ENCODE results near the gene CAMK2B. TPM values are rescaled to one million over a fixed set of nuclear protein-coding genes. Genes with fewer than 3 reads are reported as not detected.
"Not testable (repeated sequence)": the region's sequence is repeated elsewhere in the genome, so short reads cannot be mapped to it uniquely, and the experiment has no call there.

CAMK2B gene
- total RNA-seq, 1 donor from 2014 or later: 0.58 TPM

DNA sequence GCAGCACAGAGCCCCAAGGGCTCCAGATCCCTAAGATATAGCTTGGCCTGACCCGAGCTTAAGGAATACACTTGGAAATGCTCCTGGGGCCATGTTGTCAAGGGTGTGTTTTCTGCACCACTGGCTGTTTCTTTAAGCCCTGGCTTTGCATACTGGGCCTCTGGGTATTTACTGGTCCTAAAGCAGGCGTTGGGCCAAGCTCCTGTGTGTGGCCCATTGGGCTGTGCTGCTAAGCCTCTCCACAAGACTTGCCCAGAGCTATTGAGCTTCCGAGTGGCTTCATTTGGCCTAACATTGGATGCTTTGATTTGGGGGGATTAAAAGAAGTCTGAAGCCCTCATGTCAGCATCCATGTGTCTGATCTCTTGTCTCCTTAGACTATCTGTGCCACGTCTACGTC lies 119.4 kb downstream of the CAMK2B start:
- TF ChIP-seq CTCF (IDR thresholded peaks at IDR 0.05): no peak
- no peak overlapping the region for H3K4me3 Mint-ChIP-seq
- CTCF ChIA-PET: no interaction called here
- POLR2A ChIA-PET: no interaction called here
- no peak overlapping the region for H3K27ac Mint-ChIP-seq
- intact Hi-C loops (cut with micrococcal nuclease): no loop called here
- H3K4me1 Mint-ChIP-seq: peaks cover 20% of the 10 kb centered on the region
- H3K27me3 Mint-ChIP-seq: no peaks in the 10 kb centered on the region
- no peaks in the 10 kb centered on the region for H3K9me3 Mint-ChIP-seq
- peaks cover 74% of the 10 kb centered on the region for H3K36me3 Mint-ChIP-seq (ENCODE audit: low read depth)
- DNase-seq (no peak), ATAC-seq (ENCODE audit: low read depth) (no peak)

- H3K9me3 Mint-ChIP-seq: no peaks in the 10 kb centered on the region
- TF ChIP-seq CTCF (IDR thresholded peaks at IDR 0.05): no peak
- intact Hi-C loops (cut with micrococcal nuclease): loop anchor here (2.0 kb wide), 3 partner anchors 55 to 289 kb away; partner anchors contain the start of gene NUDCD3
- peak overlapping the region; percentile 87 for H3K4me3 Mint-ChIP-seq
- no peak for DNase-seq
- H3K27me3 Mint-ChIP-seq: peaks cover 3% of the 10 kb centered on the region
- H3K27ac Mint-ChIP-seq: no peak overlapping the region
- ChIA-PET CTCF (interaction anchor here (1.2 to 1.3 kb wide), 2 partner anchors 121 to 129 kb away, joined by 3 to 5 read pairs; no protein-coding TSS in a partner anchor), POLR2A (interaction anchor here (0.5 to 2.2 kb wide), 5 partner anchors 86 to 372 kb away, joined by 3 to 12 read pairs (median 5); partner anchors contain the start of genes DBNL, DDX56 and NUDCD3)
- H3K4me1 Mint-ChIP-seq: peaks cover 24% of the 10 kb centered on the region
- peaks cover 37% of the 10 kb centered on the region for H3K36me3 Mint-ChIP-seq (ENCODE audit: low read depth)
- no peak for ATAC-seq (ENCODE audit: low read depth)
These were observed 123.6 kb downstream of the CAMK2B start for GRCh38 chr7:44201813-44202212.

DNA sequence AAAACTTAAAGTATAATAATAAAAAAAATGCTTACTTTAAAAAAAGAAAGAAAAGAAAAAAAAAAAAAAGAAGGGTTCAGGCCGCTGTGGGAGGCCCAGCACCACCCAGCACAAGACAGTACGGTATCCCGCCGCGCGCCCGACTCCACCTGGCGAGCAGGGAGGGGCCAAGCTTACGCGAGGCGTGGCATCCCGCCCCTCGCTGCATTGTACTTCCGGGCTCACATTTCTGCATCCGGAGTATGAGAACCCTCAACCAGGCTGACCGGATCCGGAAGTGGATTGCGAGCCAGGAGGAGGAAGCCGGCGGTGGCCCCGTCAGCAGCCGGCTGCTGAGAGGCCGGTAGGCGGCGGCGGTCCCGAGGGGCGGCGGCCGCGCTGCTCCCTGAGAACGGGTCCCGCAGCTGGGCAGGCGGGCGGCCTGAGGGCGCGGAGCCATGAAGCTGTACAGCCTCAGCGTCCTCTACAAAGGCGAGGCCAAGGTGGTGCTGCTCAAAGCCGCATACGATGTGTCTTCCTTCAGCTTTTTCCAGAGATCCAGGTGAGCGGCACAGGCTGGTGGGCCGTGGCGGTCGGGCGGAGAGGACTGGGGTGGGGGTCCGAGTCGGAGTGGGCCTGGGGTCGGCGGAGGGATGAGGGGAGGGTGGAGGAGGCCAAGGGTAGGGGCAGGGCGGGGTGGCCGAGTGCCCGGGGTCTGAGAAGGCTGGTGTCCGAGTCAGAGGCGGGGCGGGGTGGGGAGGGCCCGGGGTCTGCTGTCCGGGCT lies 124.5 kb downstream of the CAMK2B start, which contains the start of gene YKT6:
YKT6 (plus strand) TSS at position 280 of the 763 bp plus-strand sequence; CDS start at position 438, 158 bp downstream.
- ATAC-seq (ENCODE audit: low read depth) (peak; percentile 97), DNase-seq (peak; percentile 87)
- TF ChIP-seq CTCF (IDR thresholded peaks at IDR 0.05): no peak
- Mint-ChIP-seq H3K27me3 (peaks cover 6% of the 10 kb centered on the region), H3K9me3 (no peaks in the 10 kb centered on the region), H3K4me3 (peak within 1 kb of the TSS; percentile 87), H3K4me1 (peaks cover 27% of the 10 kb centered on the region), H3K27ac (peak within 1 kb of the TSS; percentile 12), H3K36me3 (ENCODE audit: low read depth) (peaks cover 28% of the 10 kb centered on the region)
- ChIA-PET POLR2A (interaction anchor here (0.6 to 2.2 kb wide), 15 partner anchors 13 to 647 kb away, joined by 3 to 12 read pairs (median 4); partner anchors contain the start of genes AEBP1, DBNL, DDX56 and H2AZ2), CTCF (interaction anchor here (0.7 to 1.3 kb wide), 3 partner anchors 103 to 128 kb away, joined by 3 to 5 read pairs (median 4); no protein-coding TSS in a partner anchor)
- intact Hi-C loops (cut with micrococcal nuclease): loop anchor here (1.0 to 2.0 kb wide), 8 partner anchors 54 to 910 kb away; partner anchors contain the start of genes DBNL, NUDCD3, POLD2 and POLM

GRCh38 chr7:44200163-44200562 lies 125.2 kb downstream of the CAMK2B start:
- not testable (repeated sequence) for H3K27ac Mint-ChIP-seq; DNase-seq; ATAC-seq (ENCODE audit: low read depth); H3K27me3 Mint-ChIP-seq; H3K4me3 Mint-ChIP-seq; H3K9me3 Mint-ChIP-seq
- ChIA-PET CTCF (interaction anchor here (0.7 kb wide), 1 partner anchor 102 kb away, joined by 4 read pairs; no protein-coding TSS in a partner anchor), POLR2A (interaction anchor here (0.8 to 2.2 kb wide), 9 partner anchors 12 to 648 kb away, joined by 3 to 12 read pairs (median 4); partner anchors contain the start of genes AEBP1, DBNL, H2AZ2 and NUDCD3)
- H3K36me3 Mint-ChIP-seq (ENCODE audit: low read depth): peaks cover 21% of the 10 kb centered on the region
- intact Hi-C loops (cut with micrococcal nuclease): loop anchor here (1.0 to 2.0 kb wide), 8 partner anchors 53 to 911 kb away; partner anchors contain the start of genes DBNL, NUDCD3, POLD2 and POLM
- H3K4me1 Mint-ChIP-seq: peaks cover 27% of the 10 kb centered on the region

GRCh38 chr7:44197474-44197873 lies 127.9 kb downstream of the CAMK2B start:
- ChIA-PET CTCF (interaction anchor here (0.8 to 3.0 kb wide), 6 partner anchors 72 to 178 kb away, joined by 3 to 11 read pairs (median 5); partner anchors contain the start of genes AEBP1 and POLD2), POLR2A (no interaction called here)
- Mint-ChIP-seq H3K4me3 (no peak overlapping the region), H3K4me1 (peaks cover 19% of the 10 kb centered on the region), H3K9me3 (no peaks in the 10 kb centered on the region), H3K27me3 (peaks cover 8% of the 10 kb centered on the region), H3K27ac (no peak overlapping the region), H3K36me3 (ENCODE audit: low read depth) (peaks cover 2% of the 10 kb centered on the region)
- intact Hi-C loops (cut with micrococcal nuclease): no loop called here
- no peak for ATAC-seq (ENCODE audit: low read depth)
- DNase-seq: no peak
- no peak for TF ChIP-seq CTCF (IDR thresholded peaks at IDR 0.05)

All from activated B cell treated with CpG ODN at 0.5 μM for 24 hours (primary cell).